ENCODE measurements around the gene LRBA.
A peak's percentile ranks its signal among the peaks of the same experiment; 100 is the strongest.
"Not testable (repeated sequence)": the region's sequence is repeated elsewhere in the genome, so short reads cannot be mapped to it uniquely, and the experiment has no call there.

The LRBA gene

GRCh38 chr4:150765216-150765615 is 249.9 kb downstream of the LRBA start:
- Mint-ChIP-seq H3K9me3 (no peaks in the 10 kb centered on the region), H3K4me1 (peaks cover 14% of the 10 kb centered on the region), H3K36me3 (ENCODE audit: insufficient read depth) (peaks cover 4% of the 10 kb centered on the region), H3K4me3 (no peak overlapping the region), H3K27ac (ENCODE audit: low read depth) (no peak overlapping the region), H3K27me3 (no peaks in the 10 kb centered on the region)
- ATAC-seq (replicated peaks; ENCODE audit: extremely low read depth, poor library complexity, severe bottlenecking): no peak
- no peak for DNase-seq (ENCODE audit: low spot score in 2 of 2)

DNA sequence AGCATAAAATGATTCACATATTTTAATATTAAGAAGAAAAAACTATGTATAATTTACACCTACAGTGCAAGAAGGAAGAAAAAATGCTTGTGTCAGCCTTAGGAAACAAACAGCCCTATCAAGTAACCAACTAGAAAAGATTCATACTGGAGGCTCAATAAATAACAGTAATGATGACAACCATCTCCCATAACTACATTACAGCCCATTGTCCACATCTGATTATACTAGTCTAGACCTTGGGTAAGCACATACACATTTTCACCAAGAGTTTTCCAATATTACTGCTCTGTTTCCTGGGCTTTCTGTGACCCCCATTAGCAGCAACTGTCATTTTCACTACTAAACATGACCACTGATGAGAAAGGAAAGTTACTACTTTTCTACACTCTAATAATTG is 263.4 kb downstream of the LRBA start:
- H3K9me3 Mint-ChIP-seq: no peaks in the 10 kb centered on the region
- no peak for ATAC-seq (replicated peaks; ENCODE audit: extremely low read depth, poor library complexity, severe bottlenecking)

GRCh38 chr4:150750824-150751223 is 264.3 kb downstream of the LRBA start:
- Mint-ChIP-seq H3K36me3 (ENCODE audit: insufficient read depth) (peaks cover 7% of the 10 kb centered on the region), H3K27me3 (no peaks in the 10 kb centered on the region), H3K4me3 (no peak overlapping the region), H3K4me1 (peaks cover 28% of the 10 kb centered on the region), H3K27ac (ENCODE audit: low read depth) (no peak overlapping the region), H3K9me3 (no peaks in the 10 kb centered on the region)
- ATAC-seq (replicated peaks; ENCODE audit: extremely low read depth, poor library complexity, severe bottlenecking) (no peak), DNase-seq (ENCODE audit: low spot score in 2 of 2) (no peak)

More for the DNA sequence above, 263.4 kb downstream of the LRBA start:
- Mint-ChIP-seq H3K27me3 (no peaks in the 10 kb centered on the region), H3K27ac (ENCODE audit: low read depth) (no peak overlapping the region), H3K4me1 (peaks cover 28% of the 10 kb centered on the region), H3K4me3 (no peak overlapping the region), H3K36me3 (ENCODE audit: insufficient read depth) (peaks cover 5% of the 10 kb centered on the region)
- DNase-seq (ENCODE audit: low spot score in 2 of 2): no peak

- H3K27me3 Mint-ChIP-seq: no peaks in the 10 kb centered on the region
- H3K4me1 Mint-ChIP-seq: peaks cover 23% of the 10 kb centered on the region
- peaks cover 10% of the 10 kb centered on the region for H3K36me3 Mint-ChIP-seq (ENCODE audit: insufficient read depth)
- ATAC-seq (replicated peaks; ENCODE audit: extremely low read depth, poor library complexity, severe bottlenecking) (no peak), DNase-seq (ENCODE audit: low spot score in 2 of 2) (no peak)
- H3K4me3 Mint-ChIP-seq: no peak overlapping the region
- H3K9me3 Mint-ChIP-seq: no peaks in the 10 kb centered on the region
- no peak overlapping the region for H3K27ac Mint-ChIP-seq (ENCODE audit: low read depth)
Measured at GRCh38 chr4:150746156-150746555, 268.9 kb downstream of the LRBA start.

- ATAC-seq (replicated peaks; ENCODE audit: extremely low read depth, poor library complexity, severe bottlenecking) (no peak), DNase-seq (ENCODE audit: low spot score in 2 of 2) (no peak)
- peaks cover 28% of the 10 kb centered on the region for H3K4me1 Mint-ChIP-seq
- no peaks in the 10 kb centered on the region for H3K9me3 Mint-ChIP-seq
- peak overlapping the region; percentile 5 for H3K27ac Mint-ChIP-seq (ENCODE audit: low read depth)
- H3K4me3 Mint-ChIP-seq: no peak overlapping the region
- H3K27me3 Mint-ChIP-seq: no peaks in the 10 kb centered on the region
- peaks cover 10% of the 10 kb centered on the region for H3K36me3 Mint-ChIP-seq (ENCODE audit: insufficient read depth)
Measured at GRCh38 chr4:150744570-150744969, 270.5 kb downstream of the LRBA start.

GRCh38 chr4:150743564-150744342 is 271.3 kb downstream of the LRBA start:
- Mint-ChIP-seq H3K4me3 (no peak overlapping the region), H3K27me3 (no peaks in the 10 kb centered on the region), H3K27ac (ENCODE audit: low read depth) (peak overlapping the region; percentile 5), H3K36me3 (ENCODE audit: insufficient read depth) (peaks cover 10% of the 10 kb centered on the region), H3K4me1 (peaks cover 28% of the 10 kb centered on the region), H3K9me3 (no peaks in the 10 kb centered on the region)
- DNase-seq (ENCODE audit: low spot score in 2 of 2) (no peak), ATAC-seq (replicated peaks; ENCODE audit: extremely low read depth, poor library complexity, severe bottlenecking) (no peak)

DNA sequence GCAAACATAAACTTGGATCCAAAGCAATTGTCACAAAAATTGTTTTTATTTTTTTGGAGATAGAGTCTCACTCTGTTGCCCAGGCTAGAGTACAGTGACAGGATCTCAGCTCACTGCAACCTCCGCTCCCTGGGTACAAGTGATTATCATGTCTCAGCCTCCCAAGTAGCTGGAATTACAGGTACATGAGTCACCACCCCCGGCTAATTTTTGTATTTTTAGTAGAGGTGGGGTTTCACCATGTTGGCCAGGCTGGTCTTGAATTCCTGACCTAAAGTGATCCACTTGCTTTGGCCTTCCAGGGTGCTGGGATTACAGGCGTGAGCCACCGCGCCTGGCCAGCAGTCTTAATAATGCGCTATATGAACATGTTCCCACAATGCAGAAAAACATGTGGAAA is 272.2 kb downstream of the LRBA start:
- H3K27me3 Mint-ChIP-seq; H3K36me3 Mint-ChIP-seq (ENCODE audit: insufficient read depth); DNase-seq (ENCODE audit: low spot score in 2 of 2): not testable (repeated sequence)

DNA sequence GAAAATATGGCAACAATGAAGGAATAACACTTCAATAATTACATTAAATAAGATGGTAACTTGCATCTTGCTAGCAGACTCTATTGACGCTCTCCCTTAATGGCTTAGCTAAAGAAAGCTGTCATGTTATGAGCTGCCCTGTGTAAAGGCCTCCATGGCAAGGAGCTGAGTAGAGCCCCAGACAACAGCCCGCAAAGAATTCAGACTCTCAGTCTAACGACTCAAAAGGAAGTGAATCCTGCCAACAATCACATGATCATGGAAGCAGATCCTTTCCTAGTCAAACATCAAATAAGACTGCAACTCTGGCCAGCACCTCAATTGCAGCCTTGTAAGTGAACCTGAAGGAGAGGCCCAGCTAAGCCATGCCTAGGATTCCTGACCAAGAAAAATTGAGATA is 275.5 kb downstream of the LRBA start:
- H3K4me1 Mint-ChIP-seq: peaks cover 19% of the 10 kb centered on the region
- ATAC-seq (replicated peaks; ENCODE audit: extremely low read depth, poor library complexity, severe bottlenecking) (no peak), DNase-seq (ENCODE audit: low spot score in 2 of 2) (no peak)
- no peak overlapping the region for H3K27ac Mint-ChIP-seq (ENCODE audit: low read depth)
- no peak overlapping the region for H3K4me3 Mint-ChIP-seq
- H3K27me3 Mint-ChIP-seq: no peaks in the 10 kb centered on the region
- peaks cover 7% of the 10 kb centered on the region for H3K36me3 Mint-ChIP-seq (ENCODE audit: insufficient read depth)
- H3K9me3 Mint-ChIP-seq: no peaks in the 10 kb centered on the region

More for the DNA sequence above, 272.2 kb downstream of the LRBA start:
- not testable (repeated sequence) for H3K9me3 Mint-ChIP-seq; ATAC-seq (replicated peaks; ENCODE audit: extremely low read depth, poor library complexity, severe bottlenecking); H3K4me3 Mint-ChIP-seq; H3K27ac Mint-ChIP-seq (ENCODE audit: low read depth)
- peaks cover 24% of the 10 kb centered on the region for H3K4me1 Mint-ChIP-seq

GRCh38 chr4:150725957-150726523 is 289.0 kb downstream of the LRBA start:
- DNase-seq (ENCODE audit: low spot score in 2 of 2) (no peak), ATAC-seq (replicated peaks; ENCODE audit: extremely low read depth, poor library complexity, severe bottlenecking) (no peak)
- Mint-ChIP-seq H3K4me3 (no peak overlapping the region), H3K27ac (ENCODE audit: low read depth) (no peak overlapping the region), H3K27me3 (no peaks in the 10 kb centered on the region), H3K36me3 (ENCODE audit: insufficient read depth) (peaks cover 19% of the 10 kb centered on the region), H3K9me3 (peaks cover 14% of the 10 kb centered on the region), H3K4me1 (peaks cover 25% of the 10 kb centered on the region)

DNA sequence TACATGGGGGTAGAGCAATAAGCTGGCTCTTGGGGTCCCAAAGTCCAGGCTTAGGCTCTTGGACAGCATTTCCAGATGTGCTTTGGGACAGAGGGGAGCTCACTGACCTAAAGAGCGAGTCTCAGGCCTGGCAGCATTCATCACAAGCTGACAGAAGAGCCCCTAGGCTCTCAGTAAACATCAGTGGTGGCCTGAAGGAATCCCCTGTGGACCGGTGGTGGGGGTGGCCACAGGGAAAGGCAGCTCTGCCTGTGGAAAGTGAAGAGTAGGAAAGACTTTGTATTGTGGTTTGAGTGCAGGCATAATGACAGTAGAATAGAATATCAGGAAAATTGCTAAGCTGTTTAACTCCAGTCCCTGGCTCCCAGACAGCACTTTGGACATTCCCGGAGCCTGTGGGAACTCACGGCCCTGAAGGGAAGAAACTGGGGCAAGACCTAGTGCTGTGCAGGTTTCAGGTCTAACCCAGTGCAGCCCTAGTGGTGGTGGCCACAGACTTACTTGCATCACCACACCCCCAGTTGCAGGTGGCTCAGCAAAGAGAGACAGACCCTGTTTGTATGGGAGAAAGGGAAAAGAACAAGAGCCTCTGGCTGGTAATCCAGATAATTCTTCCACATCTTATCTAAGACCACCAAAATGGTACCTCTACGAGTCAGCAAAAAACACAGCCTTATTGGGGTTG is 291.2 kb downstream of the LRBA start:
- peaks cover 25% of the 10 kb centered on the region for H3K4me1 Mint-ChIP-seq
- H3K4me3 Mint-ChIP-seq: no peak overlapping the region
- peaks cover 14% of the 10 kb centered on the region for H3K9me3 Mint-ChIP-seq
- no peaks in the 10 kb centered on the region for H3K27me3 Mint-ChIP-seq
- H3K27ac Mint-ChIP-seq (ENCODE audit: low read depth): no peak overlapping the region
- H3K36me3 Mint-ChIP-seq (ENCODE audit: insufficient read depth): peaks cover 19% of the 10 kb centered on the region
- DNase-seq (ENCODE audit: low spot score in 2 of 2) (no peak), ATAC-seq (replicated peaks; ENCODE audit: extremely low read depth, poor library complexity, severe bottlenecking) (no peak)

- H3K36me3 Mint-ChIP-seq (ENCODE audit: insufficient read depth): peaks cover 17% of the 10 kb centered on the region
Measured at GRCh38 chr4:150722908-150723362, 292.1 kb downstream of the LRBA start.

DNA sequence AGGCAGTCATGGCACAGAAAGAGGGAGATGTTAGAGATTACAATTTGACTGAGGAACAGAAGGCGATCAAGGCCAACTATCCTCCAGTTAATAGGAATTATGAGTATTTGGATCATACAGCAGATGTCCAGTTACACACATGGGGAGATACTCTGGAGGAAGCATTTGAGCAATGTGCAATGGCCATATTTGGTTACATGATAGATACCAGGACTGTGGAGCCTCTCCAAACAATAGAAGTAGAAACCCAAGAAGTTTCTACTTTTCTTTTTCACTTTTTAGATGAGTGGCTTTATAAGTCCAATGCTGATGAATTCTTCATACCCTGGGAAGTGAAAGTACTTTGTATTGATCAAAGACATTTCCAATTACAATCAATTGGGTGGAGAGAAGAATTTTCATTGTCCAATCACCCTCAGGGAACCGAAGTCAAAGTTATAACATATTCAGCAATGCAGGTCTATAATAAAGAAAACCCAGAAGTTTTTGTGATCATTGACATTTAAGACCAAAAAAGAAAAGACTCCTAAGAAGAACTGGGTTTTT is 294.0 kb downstream of the LRBA start:
- no peaks in the 10 kb centered on the region for H3K27me3 Mint-ChIP-seq
- DNase-seq (ENCODE audit: low spot score in 2 of 2): no peak
- peaks cover 9% of the 10 kb centered on the region for H3K36me3 Mint-ChIP-seq (ENCODE audit: insufficient read depth)
- H3K9me3 Mint-ChIP-seq: peaks cover 7% of the 10 kb centered on the region
- H3K27ac Mint-ChIP-seq (ENCODE audit: low read depth): no peak overlapping the region
- no peak for ATAC-seq (replicated peaks; ENCODE audit: extremely low read depth, poor library complexity, severe bottlenecking)
- peaks cover 18% of the 10 kb centered on the region for H3K4me1 Mint-ChIP-seq
- no peak overlapping the region for H3K4me3 Mint-ChIP-seq

More at GRCh38 chr4:150722908-150723362, 292.1 kb downstream of the LRBA start:
- H3K27me3 Mint-ChIP-seq: no peaks in the 10 kb centered on the region
- H3K4me1 Mint-ChIP-seq: peaks cover 25% of the 10 kb centered on the region
- no peak overlapping the region for H3K4me3 Mint-ChIP-seq
- H3K9me3 Mint-ChIP-seq: peaks cover 14% of the 10 kb centered on the region
- no peak for DNase-seq (ENCODE audit: low spot score in 2 of 2)
- no peak overlapping the region for H3K27ac Mint-ChIP-seq (ENCODE audit: low read depth)
- ATAC-seq (replicated peaks; ENCODE audit: extremely low read depth, poor library complexity, severe bottlenecking): no peak
